SK-N-SH (cell line): ENCODE results near the gene AHNAK2. TPM values are rescaled to one million over a fixed set of nuclear protein-coding genes. Genes with fewer than 3 reads are reported as not detected.

Source experiments
- CTCF ChIA-PET: fragments of 300-600, 350-600 bp; formaldehyde crosslinking; extraction: SDS; loops from one replicate; lab custom pipeline; 2021; lab: Yijun Ruan, JAX
- POLR2A ChIA-PET: fragments of 350-600 bp; sonication (Branson Sonifier 250); formaldehyde crosslinking; extraction: SDS; loops from one replicate; lab custom pipeline; 2020; ENCODE audit warnings: antibody characterized with exemption, inconsistent platforms; lab: Yijun Ruan, JAX
- DNase-seq: peaks from one replicate; pipeline ENCODE4 v3.0.0; 2012
- H2AFZ ChIP-seq: fragments of 200-600 bp; sonication (generic); 2 replicates; pipeline ENCODE4 v1.8.1; 2016; ENCODE audit warnings: antibody characterized with exemption, mild to moderate bottlenecking, low read depth
- H3F3A ChIP-seq: fragments of 200-600 bp; sonication (generic); replicated peaks from 2 replicates; pipeline ENCODE3; 2016; ENCODE audit warnings: antibody characterized with exemption, mild to moderate bottlenecking; ENCODE audit not compliant: insufficient read depth
- H3K27ac ChIP-seq, 2 experiments: fragments of 200-500 bp in 1 of 2; fragments of 200-600 bp in 1 of 2; sonication (Bioruptor generic) in 1 of 2; sonication (generic), shearing (Covaris generic) in 1 of 2; 2 replicates each; pipeline versions ENCODE4 v1.5.1 to v1.6.1; 2014 to 2016; ENCODE audit warnings: low read depth in 2 of 2, inconsistent platforms in 1 of 2, low read length in 1 of 2, mild to moderate bottlenecking in 1 of 2, mixed read lengths in 1 of 2
- H3K27me3 ChIP-seq: fragments of 200-600 bp; sonication (generic), shearing (Covaris generic); 2 replicates; pipeline ENCODE4 v1.6.1; 2016; ENCODE audit warnings: mixed run types; ENCODE audit not compliant: insufficient read depth
- H3K36me3 ChIP-seq, 2 experiments: fragments of 200-500 bp in 1 of 2; fragments of 200-600 bp in 1 of 2; sonication (Bioruptor generic) in 1 of 2; sonication (generic) in 1 of 2; replicated peaks in 1 of 2; 2 replicates each; pipeline versions ENCODE3 to v1.5.1; 2014 to 2016; ENCODE audit warnings: low read length in 1 of 2, mild to moderate bottlenecking in 1 of 2; ENCODE audit not compliant: insufficient read depth in 2 of 2, control insufficient read depth in 1 of 2
- H3K4me1 ChIP-seq, 2 experiments: fragments of 200-500 bp in 1 of 2; fragments of 200-600 bp in 1 of 2; sonication (Bioruptor generic) in 1 of 2; sonication (generic), shearing (Covaris generic) in 1 of 2; 2 replicates each; pipeline versions ENCODE4 v1.5.1 to v1.6.1; 2014 to 2016; ENCODE audit warnings: low read depth in 1 of 2, low read length in 1 of 2, mixed run types in 1 of 2; ENCODE audit not compliant: insufficient read depth in 2 of 2, control insufficient read depth in 1 of 2
- H3K4me2 ChIP-seq: fragments of 200-600 bp; sonication (generic), shearing (Covaris generic); 2 replicates; pipeline ENCODE4 v1.6.1; 2017; ENCODE audit warnings: mixed run types
- H3K4me3 ChIP-seq, 2 experiments: fragments of 200-500 bp in 1 of 2; fragments of 200-600 bp in 1 of 2; sonication (Bioruptor generic) in 1 of 2; sonication (generic), shearing (Covaris generic) in 1 of 2; 2 replicates each; pipeline versions ENCODE4 v1.5.1 to v1.8.1; 2014 to 2016; ENCODE audit warnings: low read depth in 2 of 2, inconsistent platforms in 1 of 2, low read length in 1 of 2, mild to moderate bottlenecking in 1 of 2, mixed read lengths in 1 of 2, moderate library complexity in 1 of 2
- H3K79me2 ChIP-seq: fragments of 200-600 bp; sonication (generic); 2 replicates; pipeline ENCODE4 v1.8.1; 2017; ENCODE audit warnings: mild to moderate bottlenecking; ENCODE audit not compliant: insufficient read depth
- H3K9ac ChIP-seq: fragments of 200-600 bp; sonication (generic); 2 replicates; pipeline ENCODE4 v1.6.1; 2017; ENCODE audit warnings: mixed run types
- H3K9me2 ChIP-seq: fragments of 200-600 bp; sonication (generic); 2 replicates; pipeline ENCODE4 v1.6.1; 2017; ENCODE audit warnings: mixed run types
- H3K9me3 ChIP-seq: fragments of 200-600 bp; sonication (generic); 2 replicates; pipeline ENCODE4 v1.6.1; 2017; ENCODE audit warnings: mixed run types, mild to moderate bottlenecking, moderate library complexity
- H4K20me1 ChIP-seq: fragments of 200-600 bp; sonication (generic); 2 replicates; pipeline ENCODE4 v1.6.1; 2017; ENCODE audit warnings: mild to moderate bottlenecking, mixed run types; ENCODE audit not compliant: insufficient read depth
- ELF1 ChIP-seq: IDR thresholded peaks from 2 replicates; pipeline ENCODE4 v1.4.0; 2012
- EP300 ChIP-seq, 2 experiments: IDR thresholded peaks; 2 replicates each; pipeline versions ENCODE4 v1.4.0 to v1.6.1; 2012; ENCODE audit warnings: borderline replicate concordance in 1 of 2, low read depth in 1 of 2, low read length in 1 of 2
- EZH2phosphoT487 ChIP-seq: fragments of 200-600 bp; sonication (generic); IDR thresholded peaks from 2 replicates; pipeline ENCODE4 v1.6.1; 2017; ENCODE audit warnings: low read depth, mixed run types, mild to moderate bottlenecking, antibody characterized with exemption, moderate library complexity, borderline replicate concordance
- FOSL2 ChIP-seq: IDR thresholded peaks from 2 replicates; pipeline ENCODE4 v1.4.0; 2012; ENCODE audit warnings: low read depth, mild to moderate bottlenecking, moderate library complexity, borderline replicate concordance
- FOXJ3 ChIP-seq: sonication (generic); formaldehyde crosslinking; IDR thresholded peaks from 2 replicates; pipeline ENCODE4 v1.5.1; 2020; ENCODE audit warnings: mild to moderate bottlenecking, missing genetic modification reagents
- GABPA ChIP-seq: IDR thresholded peaks from 2 replicates; pipeline ENCODE4 v1.4.0; 2012; ENCODE audit warnings: low read depth, mild to moderate bottlenecking
- MEF2A ChIP-seq: IDR thresholded peaks from 2 replicates; pipeline ENCODE4 v1.4.0; 2012; ENCODE audit warnings: low read depth, borderline replicate concordance
- NRF1 ChIP-seq: IDR thresholded peaks from 2 replicates; pipeline ENCODE4 v1.6.1; 2012; ENCODE audit warnings: low read depth, mild to moderate bottlenecking, low read length
- POLR2AphosphoS5 ChIP-seq: IDR thresholded peaks from 2 replicates; pipeline ENCODE4 v1.6.1; 2012; ENCODE audit warnings: low read depth, low read length
- RAD21 ChIP-seq: IDR thresholded peaks from 2 replicates; pipeline ENCODE4 v1.6.1; 2012; ENCODE audit warnings: mild to moderate bottlenecking, low read length
- RCOR1 ChIP-seq: fragments of 150-350 bp; IDR thresholded peaks from 2 replicates; pipeline ENCODE4 v1.6.1; 2017; ENCODE audit warnings: antibody characterized with exemption, low read length
- RXRA ChIP-seq: IDR thresholded peaks from 2 replicates; pipeline ENCODE4 v1.4.0; 2012; ENCODE audit warnings: low read depth, mild to moderate bottlenecking, borderline replicate concordance
- SIN3A ChIP-seq: IDR thresholded peaks from 2 replicates; pipeline ENCODE4 v1.6.1; 2012; ENCODE audit warnings: low read depth, mild to moderate bottlenecking, low read length, moderate library complexity, borderline replicate concordance
- WGBS: methylation state at CpG from one replicate; pipeline ENCODE4 v1.1.6; 2017; ENCODE audit warnings: low lambda C conversion rate; 5-methylcytosine and 5-hydroxymethylcytosine counted together
- polyA plus RNA-seq, 3 experiments: library from polyadenylated mRNA; depleted of rRNA; stranded (reverse); fragments of >200 nt; gene quantifications; 2 replicates each; pipeline ENCODE4 v1.2.3, GENCODE V29; 2012
- TF ChIP-seq, protein P1 (sequence below): IDR thresholded peaks from 2 replicates; pipeline ENCODE4; 2012
- TF ChIP-seq, protein P2 (sequence below): IDR thresholded peaks from 2 replicates; pipeline ENCODE4 v1.4.0; 2012; ENCODE audit warnings: low read depth, borderline replicate concordance

The AHNAK2 gene
- polyA plus RNA-seq, 1 of the 3 experiments (the other 2 are of a cell fraction) = 33.5 TPM

DNA sequence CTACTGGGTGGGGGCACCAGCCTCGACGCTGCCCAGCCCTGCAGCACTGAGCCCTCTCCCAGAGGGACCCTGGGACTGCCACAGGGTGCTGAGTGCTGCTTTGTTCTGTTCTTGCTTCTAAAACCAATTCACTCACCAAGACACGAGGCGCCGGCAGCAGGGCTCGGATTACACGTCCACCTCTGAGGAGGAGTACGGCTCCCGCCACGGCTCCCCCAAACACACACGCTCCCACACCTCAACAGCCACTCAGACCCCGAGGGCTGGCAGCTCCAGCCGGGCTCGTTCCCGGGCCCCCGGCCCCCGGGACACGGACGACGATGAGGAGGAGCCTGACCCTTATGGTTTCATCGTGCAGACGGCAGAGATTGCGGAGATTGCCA, 88.8 kb downstream of the AHNAK2 start:
- no peak overlapping the region for H3K4me3 ChIP-seq
- no peaks in the 10 kb centered on the region for H3K79me2 ChIP-seq
- no peak overlapping the region for H3K4me2 ChIP-seq
- no peaks in the 10 kb centered on the region for H3K9me3 ChIP-seq
- DNase-seq = no peak
- no peak overlapping the region for H2AFZ ChIP-seq
- peaks cover 0 to 16% of the 10 kb centered on the region in 2 experiments for H3K36me3 ChIP-seq
- WGBS = 94% methylated on average over 17 of the region's 23 CpGs
- ChIA-PET POLR2A (no interaction called here), CTCF (interaction anchor here (1.0 kb wide), 2 partner anchors 62 to 121 kb away, joined by 3 to 4 read pairs; no protein-coding TSS in a partner anchor)
- no peak overlapping the region for H3K9ac ChIP-seq
- no peaks in the 10 kb centered on the region for H4K20me1 ChIP-seq
- no peaks in the 10 kb centered on the region; a peak in 1 of 4 replicates for H3K4me1 ChIP-seq
- H3K27ac ChIP-seq = no peak overlapping the region
- no peaks in the 10 kb centered on the region for H3K27me3 ChIP-seq
- TF ChIP-seq ELF1 (no peak), EZH2phosphoT487 (no peak)
- TF ChIP-seq, all 33 proteins: peak for 0
- H3F3A ChIP-seq = no peaks in the 10 kb centered on the region
- no peaks in the 10 kb centered on the region for H3K9me2 ChIP-seq

DNA sequence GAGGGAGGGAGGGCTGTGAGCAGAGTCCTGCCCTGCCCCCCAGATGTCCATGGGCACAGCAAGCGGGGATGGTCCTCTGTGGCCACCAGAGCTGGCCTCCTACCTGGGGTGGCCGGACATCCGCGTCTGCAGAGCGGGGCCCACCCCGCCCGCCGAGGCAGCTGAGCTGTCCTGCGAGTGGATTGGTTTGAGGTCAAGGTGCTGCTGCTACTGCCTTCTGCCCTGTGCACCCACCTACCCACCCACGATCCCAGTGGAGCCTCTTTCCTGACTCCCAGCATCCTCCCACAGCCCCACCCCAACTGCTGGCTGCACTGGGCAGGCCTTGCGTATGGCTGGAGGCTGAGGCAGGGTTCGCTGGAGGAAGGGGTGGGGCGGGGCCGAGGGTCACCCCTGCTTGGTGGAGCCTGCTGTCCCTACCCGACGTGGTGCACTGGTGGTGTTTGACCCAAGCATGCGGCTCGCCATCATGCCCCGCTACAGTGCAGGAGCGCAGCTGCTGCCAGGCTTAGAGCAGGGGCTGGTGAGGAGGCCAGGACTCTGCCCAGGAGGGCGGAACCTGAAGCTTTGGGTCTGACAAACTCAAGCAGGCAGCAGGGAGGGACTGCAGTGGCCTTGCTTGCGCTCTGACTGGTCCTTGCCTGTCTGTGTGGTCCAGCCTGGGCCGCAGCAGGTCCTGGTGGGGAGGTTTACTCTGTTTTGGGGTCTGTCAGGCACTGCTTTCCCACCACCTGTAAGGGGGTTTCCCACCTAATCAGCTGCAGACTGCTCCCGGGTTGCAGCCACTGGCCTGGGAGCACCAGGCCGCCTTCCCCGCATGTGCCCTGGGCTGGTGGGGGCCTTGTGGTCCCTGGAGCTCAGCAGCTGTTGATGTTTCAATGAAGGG, 89.4 kb downstream of the AHNAK2 start:
- H3K4me3 ChIP-seq = no peak overlapping the region
- no peaks in the 10 kb centered on the region; a peak in 1 of 4 replicates for H3K4me1 ChIP-seq
- CTCF ChIA-PET = interaction anchor here (1.0 kb wide), 2 partner anchors 62 to 120 kb away, joined by 3 to 4 read pairs; no protein-coding TSS in a partner anchor
- H3K4me2 ChIP-seq = no peak overlapping the region
- no peaks in the 10 kb centered on the region for H3K9me3 ChIP-seq
- H3K27ac ChIP-seq = no peak overlapping the region
- DNase-seq = no peak
- no peaks in the 10 kb centered on the region for H3K9me2 ChIP-seq
- peaks cover 0 to 20% of the 10 kb centered on the region in 2 experiments for H3K36me3 ChIP-seq
- H3K27me3 ChIP-seq = no peaks in the 10 kb centered on the region
- no peak overlapping the region for H2AFZ ChIP-seq
- 98% methylated on average over 17 of the region's 26 CpGs for WGBS
- H3K9ac ChIP-seq = no peak overlapping the region
- no peaks in the 10 kb centered on the region for H4K20me1 ChIP-seq
- H3F3A ChIP-seq = no peaks in the 10 kb centered on the region
- POLR2A ChIA-PET = no interaction called here
- no peaks in the 10 kb centered on the region for H3K79me2 ChIP-seq
- no peak for TF ChIP-seq POLR2AphosphoS5
- no peak for TF ChIP-seq NRF1
- TF ChIP-seq GABPA = no peak
- TF ChIP-seq SIN3A = no peak
- TF ChIP-seq RXRA = no peak
- TF ChIP-seq ELF1 = no peak
- TF ChIP-seq RAD21 = no peak
- TF ChIP-seq, protein P1, sequence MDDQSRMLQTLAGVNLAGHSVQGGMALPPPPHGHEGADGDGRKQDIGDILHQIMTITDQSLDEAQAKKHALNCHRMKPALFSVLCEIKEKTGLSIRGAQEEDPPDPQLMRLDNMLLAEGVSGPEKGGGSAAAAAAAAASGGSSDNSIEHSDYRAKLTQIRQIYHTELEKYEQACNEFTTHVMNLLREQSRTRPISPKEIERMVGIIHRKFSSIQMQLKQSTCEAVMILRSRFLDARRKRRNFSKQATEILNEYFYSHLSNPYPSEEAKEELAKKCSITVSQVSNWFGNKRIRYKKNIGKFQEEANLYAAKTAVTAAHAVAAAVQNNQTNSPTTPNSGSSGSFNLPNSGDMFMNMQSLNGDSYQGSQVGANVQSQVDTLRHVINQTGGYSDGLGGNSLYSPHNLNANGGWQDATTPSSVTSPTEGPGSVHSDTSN = no peak
- TF ChIP-seq FOSL2 = no peak
- no peak for TF ChIP-seq FOXJ3 (CRISPR knock-in tag)
- no peak for TF ChIP-seq EP300 (IDR thresholded peaks at IDR 0.05; ENCODE audit: borderline replicate concordance in 1 of 2, low read depth in 1 of 2, low read length in 1 of 2)
- TF ChIP-seq, protein P2, sequence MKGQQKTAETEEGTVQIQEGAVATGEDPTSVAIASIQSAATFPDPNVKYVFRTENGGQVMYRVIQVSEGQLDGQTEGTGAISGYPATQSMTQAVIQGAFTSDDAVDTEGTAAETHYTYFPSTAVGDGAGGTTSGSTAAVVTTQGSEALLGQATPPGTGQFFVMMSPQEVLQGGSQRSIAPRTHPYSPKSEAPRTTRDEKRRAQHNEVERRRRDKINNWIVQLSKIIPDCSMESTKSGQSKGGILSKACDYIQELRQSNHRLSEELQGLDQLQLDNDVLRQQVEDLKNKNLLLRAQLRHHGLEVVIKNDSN = no peak
- TF ChIP-seq MEF2A = no peak
- no peak for TF ChIP-seq RCOR1
